Neutrophil (primary cell): ENCODE data around the gene WDR62.

Experiments used
- H3K27ac ChIP-seq: fragments of 200-600 bp; sonication (generic); 2 replicates; pipeline ENCODE4 v1.5.1; 2016; ENCODE audit warnings: mild to moderate bottlenecking, moderate library complexity
- H3K27me3 ChIP-seq: fragments of 200-600 bp; sonication (generic); 2 replicates; pipeline ENCODE4 v1.6.0; 2016; ENCODE audit warnings: mild to moderate bottlenecking
- H3K36me3 ChIP-seq: fragments of 200-600 bp; sonication (generic); 2 replicates; pipeline ENCODE4 v1.5.1; 2017
- H3K4me1 ChIP-seq, 2 experiments: fragments of 200-600 bp in 1 of 2; sonication (generic) in 1 of 2; 1 replicate in 1 of 2; 2 replicates in 1 of 2; pipeline versions ENCODE4 v1.5.1 to v1.6.1; 2013 to 2016; ENCODE audit warnings: low read depth in 1 of 2, low read length in 1 of 2, mild to moderate bottlenecking in 1 of 2, moderate library complexity in 1 of 2; ENCODE audit not compliant: control insufficient read depth in 1 of 2, insufficient read depth in 1 of 2
- H3K4me3 ChIP-seq, 2 experiments: fragments of 200-600 bp in 1 of 2; sonication (generic) in 1 of 2; 1 replicate in 1 of 2; 2 replicates in 1 of 2; pipeline ENCODE4 v1.5.1; 2013 to 2016; ENCODE audit warnings: low read depth in 1 of 2, low read length in 1 of 2, mild to moderate bottlenecking in 1 of 2, moderate library complexity in 1 of 2
- H3K9me3 ChIP-seq: fragments of 200-600 bp; sonication (generic); 2 replicates; pipeline ENCODE4 v1.5.1; 2016
- CTCF ChIP-seq: fragments of 200-600 bp; sonication (generic); IDR thresholded peaks from 2 replicates; pipeline ENCODE4 v1.5.1; 2016; ENCODE audit warnings: antibody characterized with exemption

The WDR62 gene

GRCh38 chr19:36144624-36145023, 89.9 kb downstream of the WDR62 start:
- Histone ChIP-seq H3K4me3 (no peak overlapping the region), H3K27ac (no peak overlapping the region), H3K9me3 (no peaks in the 10 kb centered on the region), H3K36me3 (peaks cover 69% of the 10 kb centered on the region), H3K27me3 (no peaks in the 10 kb centered on the region), H3K4me1 (peaks cover 13 to 15% of the 10 kb centered on the region in 2 experiments)
- TF ChIP-seq CTCF = no peak

DNA sequence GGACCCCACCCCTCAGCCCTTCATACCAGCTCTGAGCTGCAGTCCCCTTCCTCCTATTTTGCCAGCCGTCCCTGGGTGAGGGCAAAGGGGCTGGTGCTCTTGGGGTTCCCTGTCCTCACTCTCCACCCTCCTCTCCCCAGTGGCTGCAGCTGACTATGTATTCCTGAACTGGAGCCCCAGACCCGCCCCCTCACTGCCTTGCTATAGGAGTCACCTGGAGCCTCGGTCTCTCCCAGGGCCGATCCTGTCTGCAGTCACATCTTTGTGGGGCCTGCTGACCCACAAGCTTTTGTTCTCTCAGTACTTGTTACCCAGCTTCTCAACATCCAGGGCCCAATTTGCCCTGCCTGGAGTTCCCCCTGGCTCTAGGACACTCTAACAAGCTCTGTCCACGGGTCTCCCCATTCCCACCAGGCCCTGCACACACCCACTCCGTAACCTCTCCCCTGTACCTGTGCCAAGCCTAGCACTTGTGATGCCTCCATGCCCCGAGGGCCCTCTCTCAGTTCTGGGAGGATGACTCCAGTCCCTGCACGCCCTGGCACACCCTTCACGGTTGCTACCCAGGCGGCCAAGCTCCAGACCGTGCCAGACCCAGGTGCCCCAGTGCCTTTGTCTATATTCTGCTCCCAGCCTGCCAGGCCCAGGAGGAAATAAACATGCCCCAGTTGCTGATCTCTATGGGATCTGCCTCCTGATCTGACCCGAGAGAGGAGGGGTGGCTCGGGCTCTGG, 95.1 kb downstream of the WDR62 start:
- Histone ChIP-seq H3K36me3 (peaks cover 68% of the 10 kb centered on the region), H3K9me3 (no peaks in the 10 kb centered on the region), H3K4me1 (peaks cover 0 to 10% of the 10 kb centered on the region in 2 experiments), H3K27ac (no peak overlapping the region), H3K27me3 (no peaks in the 10 kb centered on the region), H3K4me3 (no peak overlapping the region)
- TF ChIP-seq CTCF = no peak

- H3K4me1 ChIP-seq = peaks cover 0 to 10% of the 10 kb centered on the region in 2 experiments
- H3K36me3 ChIP-seq = peaks cover 62% of the 10 kb centered on the region
- no peaks in the 10 kb centered on the region for H3K27me3 ChIP-seq
- TF ChIP-seq CTCF = no peak
- H3K4me3 ChIP-seq = no peak overlapping the region
- no peak overlapping the region for H3K27ac ChIP-seq
- H3K9me3 ChIP-seq = no peaks in the 10 kb centered on the region
Measured at GRCh38 chr19:36150586-36150985, 95.9 kb downstream of the WDR62 start.

- H3K27ac ChIP-seq = no peak overlapping the region
- H3K4me3 ChIP-seq = no peak overlapping the region
- H3K9me3 ChIP-seq = no peaks in the 10 kb centered on the region
- no peaks in the 10 kb centered on the region for H3K27me3 ChIP-seq
- peaks cover 54% of the 10 kb centered on the region for H3K36me3 ChIP-seq
- H3K4me1 ChIP-seq = peaks cover 0 to 10% of the 10 kb centered on the region in 2 experiments
- TF ChIP-seq CTCF = no peak
Measured at GRCh38 chr19:36151144-36152018, 96.7 kb downstream of the WDR62 start.

GRCh38 chr19:36152019-36152351, 97.3 kb downstream of the WDR62 start:
- no peak for TF ChIP-seq CTCF
- Histone ChIP-seq H3K4me3 (no peak overlapping the region), H3K9me3 (no peaks in the 10 kb centered on the region), H3K36me3 (peaks cover 48% of the 10 kb centered on the region), H3K27ac (no peak overlapping the region), H3K27me3 (no peaks in the 10 kb centered on the region), H3K4me1 (peaks cover 0 to 10% of the 10 kb centered on the region in 2 experiments)
